Caco-2 (cell line): ENCODE data around the gene ENOX1. TPM values are rescaled to one million over a fixed set of nuclear protein-coding genes. Genes with fewer than 3 reads are reported as not detected.
A peak's percentile ranks its signal among the peaks of the same experiment; 100 is the strongest.

Source experiments
- BruUV-seq: library from RNA; stranded (reverse); fragments of 400-500 nt; replicated peaks from 2 replicates; lab custom pipeline; 2021; lab: Mats Ljungman, UMichigan
- CTCF ChIA-PET: fragments of 300-600 bp; sonication (Branson Sonifier 250); formaldehyde crosslinking; loops from one replicate; lab custom pipeline; 2022; ENCODE audit warnings: antibody characterized with exemption; lab: Charles Lee
- POLR2A ChIA-PET: fragments of 300-600 bp; sonication (Branson Sonifier 250); formaldehyde crosslinking; loops from one replicate; lab custom pipeline; 2022; ENCODE audit warnings: antibody characterized with exemption; lab: Charles Lee
- DNase-seq, 2 experiments: peaks; one replicate each; pipeline versions ENCODE4 v3.0.0 to v3.0.0-alpha.2; 2020 to 2022
- H3K27me3 ChIP-seq: replicated peaks from 2 replicates; pipeline ENCODE4 v1.6.0; 2011; ENCODE audit warnings: low read length; ENCODE audit not compliant: control insufficient read depth, insufficient read depth
- H3K36me3 ChIP-seq: 2 replicates; pipeline ENCODE4 v1.5.1; 2011; ENCODE audit warnings: low read length; ENCODE audit not compliant: control insufficient read depth, insufficient read depth
- H3K4me1 ChIP-seq: fragments of 250-450 bp; sonication (Bioruptor Pico); 2 replicates; pipeline ENCODE4 v1.5.1; 2020; ENCODE audit warnings: mild to moderate bottlenecking
- H3K4me3 ChIP-seq: 2 replicates; pipeline ENCODE4 v1.5.1; 2011; ENCODE audit warnings: low read depth, mild to moderate bottlenecking, control low read depth, low read length
- H3K9me3 ChIP-seq: fragments of 250-450 bp; sonication (Bioruptor Pico); 2 replicates; pipeline ENCODE4 v1.5.1; 2020; ENCODE audit warnings: mild to moderate bottlenecking, moderate library complexity
- H3K27ac Mint-ChIP-seq: one replicate; pipeline ENCODE4 v1.8.0; 2022; ENCODE audit warnings: mixed read lengths; ENCODE audit not compliant: unreplicated experiment
- H3K27me3 Mint-ChIP-seq: one replicate; pipeline ENCODE4 v1.8.0; 2022; ENCODE audit warnings: mixed read lengths; ENCODE audit not compliant: insufficient read depth, unreplicated experiment
- H3K36me3 Mint-ChIP-seq: one replicate; pipeline ENCODE4 v1.8.0; 2022; ENCODE audit warnings: mild to moderate bottlenecking, mixed read lengths; ENCODE audit not compliant: insufficient read depth, unreplicated experiment
- H3K4me1 Mint-ChIP-seq: one replicate; pipeline ENCODE4 v1.8.0; 2022; ENCODE audit warnings: low read depth, mixed read lengths; ENCODE audit not compliant: unreplicated experiment
- H3K4me3 Mint-ChIP-seq: one replicate; pipeline ENCODE4 v1.8.0; 2022; ENCODE audit warnings: mild to moderate bottlenecking, moderate library complexity, mixed read lengths; ENCODE audit not compliant: unreplicated experiment
- H3K9me3 Mint-ChIP-seq: one replicate; pipeline ENCODE4 v1.8.0; 2022; ENCODE audit warnings: mixed read lengths; ENCODE audit not compliant: unreplicated experiment
- CTCF ChIP-seq, 2 experiments: fragments of 200-600 bp in 1 of 2; IDR thresholded peaks; 1 replicate in 1 of 2; 2 replicates in 1 of 2; pipeline versions ENCODE4 v1.5.1 to v1.8.0; 2011 to 2022; ENCODE audit warnings: antibody characterized with exemption in 1 of 2, control low read depth in 1 of 2, inconsistent platforms in 1 of 2, low read depth in 1 of 2, low read length in 1 of 2, mild to moderate bottlenecking in 1 of 2, moderate library complexity in 1 of 2; ENCODE audit not compliant: insufficient read depth in 1 of 2, severe bottlenecking in 1 of 2, unreplicated experiment in 1 of 2
- intact Hi-C: fragments of 100-400 bp; cut with micrococcal nuclease; formaldehyde crosslinking; loops from one replicate; pipeline ENCODE4 v1.10.0; 2022; ENCODE audit not compliant: unreplicated experiment
- total RNA-seq: library from RNA; stranded (reverse); gene quantifications from 2 replicates; pipeline ENCODE4 v1.2.3, GENCODE V29; 2022

ENOX1 gene
- total RNA-seq, 1 experiment from 2014 or later = 9.1 TPM

GRCh38 chr13:43196750-43197370, 589.9 kb downstream of the ENOX1 start:
- Mint-ChIP-seq H3K9me3 (no peaks in the 10 kb centered on the region), H3K27ac (no peak overlapping the region), H3K4me1 (peaks cover 20% of the 10 kb centered on the region), H3K4me3 (no peak overlapping the region), H3K36me3 (peaks cover 6% of the 10 kb centered on the region), H3K27me3 (no peaks in the 10 kb centered on the region)
- CTCF ChIA-PET = no interaction called here
- no TSS peak for BruUV-seq
- no peaks in the 10 kb centered on the region for H3K27me3 ChIP-seq
- no peak for DNase-seq
- intact Hi-C loops = loop anchor here (5.0 kb wide), 1 partner anchor 320 kb away; no protein-coding TSS in a partner anchor
- no peaks in the 10 kb centered on the region for H3K9me3 ChIP-seq
- H3K4me1 ChIP-seq = peaks cover 39% of the 10 kb centered on the region
- no peak overlapping the region for H3K4me3 ChIP-seq
- no peak for TF ChIP-seq CTCF (IDR thresholded peaks at IDR 0.05; ENCODE audit: insufficient read depth in 1 of 2, low read depth in 1 of 2, low read length in 1 of 2, severe bottlenecking in 1 of 2, unreplicated experiment in 1 of 2)
- H3K36me3 ChIP-seq = no peaks in the 10 kb centered on the region
- POLR2A ChIA-PET = no interaction called here

- Mint-ChIP-seq H3K4me1 (peaks cover 20% of the 10 kb centered on the region), H3K4me3 (no peak overlapping the region), H3K36me3 (peaks cover 6% of the 10 kb centered on the region), H3K27ac (no peak overlapping the region), H3K9me3 (no peaks in the 10 kb centered on the region), H3K27me3 (no peaks in the 10 kb centered on the region)
- Histone ChIP-seq H3K27me3 (no peaks in the 10 kb centered on the region), H3K36me3 (no peaks in the 10 kb centered on the region), H3K4me1 (peaks cover 38% of the 10 kb centered on the region), H3K9me3 (no peaks in the 10 kb centered on the region), H3K4me3 (no peak overlapping the region)
- ChIA-PET POLR2A (no interaction called here), CTCF (interaction anchor here (0.6 to 1.0 kb wide), 4 partner anchors 12 to 141 kb away, joined by 3 to 4 read pairs (median 3); no protein-coding TSS in a partner anchor)
- no TSS peak for BruUV-seq
- no peak for TF ChIP-seq CTCF (IDR thresholded peaks at IDR 0.05; ENCODE audit: insufficient read depth in 1 of 2, low read depth in 1 of 2, low read length in 1 of 2, severe bottlenecking in 1 of 2, unreplicated experiment in 1 of 2)
- DNase-seq = no peak
- intact Hi-C loops = loop anchor here (5.0 kb wide), 1 partner anchor 321 kb away; no protein-coding TSS in a partner anchor
These were observed 590.6 kb downstream of the ENOX1 start for GRCh38 chr13:43196086-43196621.

- no peak overlapping the region for H3K27ac Mint-ChIP-seq
- peaks cover 6% of the 10 kb centered on the region for H3K36me3 Mint-ChIP-seq
- POLR2A ChIA-PET = no interaction called here
- peak; percentile 15 to 31 for TF ChIP-seq CTCF (IDR thresholded peaks at IDR 0.05; ENCODE audit: insufficient read depth in 1 of 2, low read depth in 1 of 2, low read length in 1 of 2, severe bottlenecking in 1 of 2, unreplicated experiment in 1 of 2)
- Histone ChIP-seq H3K4me3 (no peak overlapping the region), H3K27me3 (no peaks in the 10 kb centered on the region), H3K36me3 (no peaks in the 10 kb centered on the region), H3K9me3 (no peaks in the 10 kb centered on the region), H3K4me1 (peaks cover 32% of the 10 kb centered on the region)
- DNase-seq = no peak
- no peaks in the 10 kb centered on the region for H3K9me3 Mint-ChIP-seq
- no peak overlapping the region for H3K4me3 Mint-ChIP-seq
- peaks cover 14% of the 10 kb centered on the region for H3K4me1 Mint-ChIP-seq
- no peaks in the 10 kb centered on the region for H3K27me3 Mint-ChIP-seq
- no TSS peak for BruUV-seq
- CTCF ChIA-PET = interaction anchor here (0.6 to 1.0 kb wide), 4 partner anchors 11 to 141 kb away, joined by 3 to 4 read pairs (median 3); no protein-coding TSS in a partner anchor
- intact Hi-C loops = loop anchor here (5.0 kb wide), 1 partner anchor 322 kb away; no protein-coding TSS in a partner anchor
These were observed 591.2 kb downstream of the ENOX1 start for GRCh38 chr13:43195551-43195950.
